IPS-20b (cell line): ENCODE measurements around the gene PSMD5.

Experiments used
- H3K27ac ChIP-seq: one replicate; pipeline ENCODE4 v1.5.1; 2013; ENCODE audit warnings: low read length
- H3K27me3 ChIP-seq: 2 replicates; pipeline ENCODE4 v1.6.1; 2013; ENCODE audit warnings: mild to moderate bottlenecking, low read length, inconsistent platforms; ENCODE audit not compliant: insufficient read depth
- H3K36me3 ChIP-seq: 2 replicates; pipeline ENCODE4 v1.6.1; 2013; ENCODE audit warnings: low read depth, mild to moderate bottlenecking, inconsistent platforms, low read length, moderate library complexity; ENCODE audit not compliant: insufficient read depth
- H3K4me1 ChIP-seq: 2 replicates; pipeline ENCODE4 v1.6.1; 2013; ENCODE audit warnings: mild to moderate bottlenecking, control low read depth, inconsistent platforms, low read length, moderate library complexity; ENCODE audit not compliant: insufficient read depth
- H3K4me3 ChIP-seq: 2 replicates; pipeline ENCODE4 v1.5.1; 2013; ENCODE audit warnings: mild to moderate bottlenecking, low read length, inconsistent platforms
- H3K9ac ChIP-seq: 2 replicates; pipeline ENCODE4 v1.6.1; 2013; ENCODE audit warnings: low read depth, mild to moderate bottlenecking, inconsistent platforms, low read length, moderate library complexity
- H3K9me3 ChIP-seq: 2 replicates; pipeline ENCODE4 v1.6.1; 2013; ENCODE audit warnings: mild to moderate bottlenecking, low read depth, low read length, inconsistent platforms; ENCODE audit not compliant: insufficient read depth

PSMD5 gene

GRCh38 chr9:120773256-120773655 lies 69.5 kb downstream of the PSMD5 start:
- Histone ChIP-seq H3K9ac (no peak overlapping the region), H3K9me3 (no peaks in the 10 kb centered on the region), H3K27me3 (no peaks in the 10 kb centered on the region), H3K36me3 (peaks cover 90% of the 10 kb centered on the region), H3K4me3 (no peak overlapping the region), H3K4me1 (peaks cover 7% of the 10 kb centered on the region), H3K27ac (no peak overlapping the region)

GRCh38 chr9:120770931-120771330 lies 71.8 kb downstream of the PSMD5 start:
- H3K27ac ChIP-seq, result no peak overlapping the region
- H3K36me3 ChIP-seq, result peaks cover 84% of the 10 kb centered on the region
- H3K9ac ChIP-seq, result no peak overlapping the region
- H3K9me3 ChIP-seq, result no peaks in the 10 kb centered on the region
- H3K4me1 ChIP-seq, result peaks cover 7% of the 10 kb centered on the region
- H3K4me3 ChIP-seq, result no peak overlapping the region
- H3K27me3 ChIP-seq, result no peaks in the 10 kb centered on the region

- no peak overlapping the region for H3K4me3 ChIP-seq
- no peak overlapping the region for H3K9ac ChIP-seq
- H3K9me3 ChIP-seq, result no peaks in the 10 kb centered on the region
- H3K27ac ChIP-seq, result no peak overlapping the region
- H3K27me3 ChIP-seq, result no peaks in the 10 kb centered on the region
- peaks cover 85% of the 10 kb centered on the region for H3K36me3 ChIP-seq
- H3K4me1 ChIP-seq, result peaks cover 7% of the 10 kb centered on the region
Observed at GRCh38 chr9:120768886-120769285, 73.8 kb downstream of the PSMD5 start.

GRCh38 chr9:120768247-120768646 lies 74.5 kb downstream of the PSMD5 start:
- Histone ChIP-seq H3K27me3 (no peaks in the 10 kb centered on the region), H3K9me3 (no peaks in the 10 kb centered on the region), H3K9ac (no peak overlapping the region), H3K4me3 (no peak overlapping the region), H3K36me3 (peaks cover 87% of the 10 kb centered on the region), H3K4me1 (peaks cover 7% of the 10 kb centered on the region), H3K27ac (no peak overlapping the region)

- peaks cover 7% of the 10 kb centered on the region for H3K4me1 ChIP-seq
- H3K36me3 ChIP-seq, result peaks cover 87% of the 10 kb centered on the region
- H3K9me3 ChIP-seq, result no peaks in the 10 kb centered on the region
- H3K9ac ChIP-seq, result no peak overlapping the region
- H3K4me3 ChIP-seq, result no peak overlapping the region
- H3K27ac ChIP-seq, result no peak overlapping the region
- no peaks in the 10 kb centered on the region for H3K27me3 ChIP-seq
Observed at GRCh38 chr9:120767451-120767850, 75.3 kb downstream of the PSMD5 start.
